Embryonic facial prominence (tissue), 1 donor: ENCODE data around the gene SPTSSA.
"Not testable (repeated sequence)": the region's sequence is repeated elsewhere in the genome, so short reads cannot be mapped to it uniquely, and the experiment has no call there.

Experiments used
- DNase-seq: peaks from one replicate; pipeline ENCODE4 v3.0.0-alpha.2; 2016; ENCODE audit errors: extremely low spot score

The SPTSSA gene

GRCh38 chr14:34426313-34427295 is 35.4 kb downstream of the SPTSSA start:
- DNase-seq, result no peak

- no peak for DNase-seq
Measured at GRCh38 chr14:34425095-34425851, 36.8 kb downstream of the SPTSSA start.

GRCh38 chr14:34424488-34424887 is 37.6 kb downstream of the SPTSSA start:
- DNase-seq, result no peak

GRCh38 chr14:34423445-34423844 is 38.6 kb downstream of the SPTSSA start:
- DNase-seq, result no peak

GRCh38 chr14:34420547-34421150 is 41.4 kb downstream of the SPTSSA start:
- no peak for DNase-seq

GRCh38 chr14:34409721-34410120 is 52.3 kb downstream of the SPTSSA start:
- no peak for DNase-seq

- DNase-seq, result no peak
Measured at GRCh38 chr14:34407951-34408350, 54.1 kb downstream of the SPTSSA start.

GRCh38 chr14:34404416-34404815 is 57.6 kb downstream of the SPTSSA start:
- DNase-seq, result no peak

GRCh38 chr14:34403646-34404045 is 58.4 kb downstream of the SPTSSA start:
- no peak for DNase-seq

GRCh38 chr14:34398024-34398423 is 64.0 kb downstream of the SPTSSA start:
- no peak for DNase-seq

- no peak for DNase-seq
Measured at GRCh38 chr14:34387974-34388516, 74.0 kb downstream of the SPTSSA start.

GRCh38 chr14:34386865-34387485 is 75.1 kb downstream of the SPTSSA start:
- no peak for DNase-seq

GRCh38 chr14:34385881-34386280 is 76.2 kb downstream of the SPTSSA start:
- not testable (repeated sequence) for DNase-seq

- no peak for DNase-seq
Measured at GRCh38 chr14:34383839-34384238, 78.2 kb downstream of the SPTSSA start.
